HCT116 (cell line): ENCODE results near the gene ERMARD. TPM values are rescaled to one million over a fixed set of nuclear protein-coding genes. Genes with fewer than 3 reads are reported as not detected.

Experiments
- ATAC-seq: fragments of 200-7000 bp; cut with Tn5 transposase; 2 replicates; pipeline ENCODE4 v1.9.1; 2020; ENCODE audit warnings: mild to moderate bottlenecking, moderate library complexity
- BruUV-seq: library from RNA; stranded (reverse); fragments of 400-500 nt; replicated peaks from 2 replicates; lab custom pipeline; 2021; lab: Mats Ljungman, UMichigan
- CTCF ChIA-PET: fragments of 300-600 bp; sonication (Branson Sonifier 250); formaldehyde crosslinking; loops from one replicate; lab custom pipeline; 2021; ENCODE audit warnings: antibody characterized with exemption; lab: Charles Lee
- POLR2A ChIA-PET: fragments of 300-600, 350-600 bp; sonication (Branson Sonifier 250); formaldehyde crosslinking; loops from one replicate; lab custom pipeline; 2021; ENCODE audit warnings: antibody characterized with exemption; lab: Charles Lee
- RAD21 ChIA-PET, 2 experiments: fragments of 300-600 bp; sonication (Branson Sonifier 250); formaldehyde crosslinking; loops; one replicate each; lab custom pipeline; 2023; ENCODE audit warnings: low total read pairs in 2 of 2; ENCODE audit not compliant: uncharacterized antibody in 2 of 2, unreplicated experiment in 2 of 2, low non-redundant PET in 1 of 2; lab: Charles Lee
- DNase-seq: peaks from one replicate; pipeline ENCODE4 v3.0.0-alpha.2; 2010; ENCODE audit warnings: low read depth, low spot score
- H2AFZ ChIP-seq: fragments of 200-600 bp; shearing (Covaris generic), sonication (generic); 2 replicates; pipeline ENCODE4 v1.6.1; 2017; ENCODE audit warnings: low read depth, mixed run types, mixed read lengths, antibody characterized with exemption, low read length; ENCODE audit not compliant: poor library complexity, severe bottlenecking
- H3K27ac ChIP-seq: 2 replicates; pipeline ENCODE4 v1.5.1; 2012; ENCODE audit warnings: low read depth, low read length
- H3K27me3 ChIP-seq: fragments of 200-600 bp; sonication (generic); 2 replicates; pipeline ENCODE4 v1.6.1; 2016; ENCODE audit warnings: mixed run types, low read length, mixed read lengths; ENCODE audit not compliant: insufficient read depth
- H3K36me3 ChIP-seq, 2 experiments: fragments of 200-500 bp in 1 of 2; fragments of 200-600 bp in 1 of 2; sonication (Bioruptor generic) in 1 of 2; sonication (generic) in 1 of 2; 2 replicates each; pipeline versions ENCODE4 v1.5.1 to v1.6.1; 2014 to 2016; ENCODE audit warnings: low read length in 2 of 2, inconsistent platforms in 1 of 2, mixed read lengths in 1 of 2, mixed run types in 1 of 2; ENCODE audit not compliant: insufficient read depth in 2 of 2, control insufficient read depth in 1 of 2
- H3K4me1 ChIP-seq, 2 experiments: fragments of 200-600 bp in 1 of 2; sonication (generic) in 1 of 2; 2 replicates each; pipeline versions ENCODE4 v1.5.1 to v1.6.1; 2012 to 2017; ENCODE audit warnings: low read length in 2 of 2, inconsistent platforms in 1 of 2, mild to moderate bottlenecking in 1 of 2, mixed read lengths in 1 of 2, mixed run types in 1 of 2, moderate library complexity in 1 of 2; ENCODE audit not compliant: insufficient read depth in 2 of 2, control insufficient read depth in 1 of 2
- H3K4me2 ChIP-seq: fragments of 200-600 bp; sonication (generic); 2 replicates; pipeline ENCODE4 v1.6.1; 2017; ENCODE audit warnings: mixed run types, low read length, mixed read lengths
- H3K4me3 ChIP-seq, 2 experiments: fragments of 200-600 bp in 1 of 2; sonication (generic) in 1 of 2; replicated peaks in 1 of 2; 2 replicates each; pipeline ENCODE4 v1.5.1; 2011 to 2016; ENCODE audit warnings: low read length in 2 of 2, control low read depth in 1 of 2, low read depth in 1 of 2, mild to moderate bottlenecking in 1 of 2, mixed read lengths in 1 of 2, mixed run types in 1 of 2
- H3K79me2 ChIP-seq: fragments of 200-600 bp; sonication (generic); 2 replicates; pipeline ENCODE4 v1.6.1; 2017; ENCODE audit warnings: mild to moderate bottlenecking, mixed run types, low read length, moderate library complexity, mixed read lengths; ENCODE audit not compliant: insufficient read depth
- H3K9ac ChIP-seq: fragments of 200-600 bp; sonication (generic); 2 replicates; pipeline ENCODE4 v1.6.1; 2016; ENCODE audit warnings: low read length, mixed read lengths
- H3K9me2 ChIP-seq: fragments of 200-600 bp; sonication (generic), shearing (Covaris generic); 2 replicates; pipeline ENCODE4 v1.6.1; 2017; ENCODE audit warnings: mixed run types, mild to moderate bottlenecking, moderate library complexity; ENCODE audit not compliant: insufficient read depth
- H3K9me3 ChIP-seq, 2 experiments: fragments of 200-500 bp in 1 of 2; fragments of 200-600 bp in 1 of 2; sonication (Bioruptor generic) in 1 of 2; sonication (generic) in 1 of 2; 2 replicates each; pipeline ENCODE4 v1.6.1; 2014 to 2017; ENCODE audit warnings: low read length in 2 of 2, mixed read lengths in 2 of 2, inconsistent platforms in 1 of 2, low read depth in 1 of 2, mild to moderate bottlenecking in 1 of 2, mixed run types in 1 of 2, moderate library complexity in 1 of 2; ENCODE audit not compliant: control insufficient read depth in 1 of 2, insufficient read depth in 1 of 2
- H4K20me1 ChIP-seq: fragments of 200-600 bp; sonication (generic), shearing (Covaris generic); 2 replicates; pipeline ENCODE4 v1.6.1; 2017; ENCODE audit warnings: mixed run types, mild to moderate bottlenecking, moderate library complexity; ENCODE audit not compliant: insufficient read depth
- ATF3 ChIP-seq: IDR thresholded peaks from 2 replicates; pipeline ENCODE4 v1.6.1; 2012
- CBX3 ChIP-seq: IDR thresholded peaks from 2 replicates; pipeline ENCODE4 v1.6.1; 2012; ENCODE audit warnings: low read depth
- CEBPB ChIP-seq: IDR thresholded peaks from 2 replicates; pipeline ENCODE4 v1.6.1; 2012; ENCODE audit warnings: low read depth
- EGR1 ChIP-seq: IDR thresholded peaks from 2 replicates; pipeline ENCODE4 v1.6.1; 2012; ENCODE audit warnings: low read depth
- EZH2 ChIP-seq: fragments of 200-600 bp; sonication (generic); IDR thresholded peaks from 2 replicates; pipeline ENCODE4 v1.6.1; 2017; ENCODE audit warnings: antibody characterized with exemption, mixed run types
- EZH2phosphoT487 ChIP-seq: fragments of 200-600 bp; IDR thresholded peaks from 2 replicates; pipeline ENCODE4 v1.6.1; 2018; ENCODE audit warnings: antibody characterized with exemption, borderline replicate concordance
- FOSL1 ChIP-seq: IDR thresholded peaks from 2 replicates; pipeline ENCODE4 v1.6.1; 2012; ENCODE audit warnings: low read depth
- JUND ChIP-seq: IDR thresholded peaks from 2 replicates; pipeline ENCODE4 v1.6.1; 2012
- MAX ChIP-seq: IDR thresholded peaks from 2 replicates; pipeline ENCODE4 v1.6.1; 2012
- RAD21 ChIP-seq: IDR thresholded peaks from 2 replicates; pipeline ENCODE4 v1.6.1; 2012; ENCODE audit warnings: low read depth, mild to moderate bottlenecking
- REST ChIP-seq: IDR thresholded peaks from 2 replicates; pipeline ENCODE4 v1.6.1; 2012; ENCODE audit warnings: low read depth
- SIN3A ChIP-seq: IDR thresholded peaks from 2 replicates; pipeline ENCODE4 v1.6.1; 2012; ENCODE audit warnings: low read depth
- SP1 ChIP-seq: IDR thresholded peaks from 2 replicates; pipeline ENCODE4 v1.6.1; 2012; ENCODE audit warnings: low read depth
- YY1 ChIP-seq: IDR thresholded peaks from 2 replicates; pipeline ENCODE4 v1.6.1; 2011; ENCODE audit warnings: low read length, low read depth, moderate library complexity, mild to moderate bottlenecking; ENCODE audit not compliant: insufficient replicate concordance; ENCODE audit errors: extremely low read depth
- ZBTB33 ChIP-seq: IDR thresholded peaks from 2 replicates; pipeline ENCODE4 v1.6.1; 2011; ENCODE audit warnings: mild to moderate bottlenecking, low read length, moderate library complexity; ENCODE audit not compliant: insufficient replicate concordance; ENCODE audit errors: extremely low read depth
- ZFX ChIP-seq: fragments of 450-650 bp; IDR thresholded peaks from 2 replicates; pipeline ENCODE4 v1.6.1; 2017
- ZNF274 ChIP-seq: fragments of 200-500 bp; sonication (Bioruptor generic); IDR thresholded peaks from 2 replicates; pipeline ENCODE4 v1.6.1; 2014; ENCODE audit warnings: mild to moderate bottlenecking, low read depth, low read length, inconsistent platforms
- intact Hi-C: fragments of 100-400 bp; cut with micrococcal nuclease; formaldehyde crosslinking; loops from 2 replicates; pipeline ENCODE4 v1.10.0; 2022
- total RNA-seq: library from RNA; stranded (reverse); gene quantifications from one replicate; pipeline ENCODE4 v1.2.1, GENCODE V29; 2021; ENCODE audit not compliant: unreplicated experiment

ERMARD gene
- total RNA-seq, 1 experiment from 2014 or later: 24.7 TPM

GRCh38 chr6:169807229-169807628 is 55.8 kb downstream of the ERMARD start:
- Histone ChIP-seq H3K4me1 (peaks cover 5 to 14% of the 10 kb centered on the region in 2 experiments; a peak in 3 of 4 replicates), H2AFZ (no peak overlapping the region), H3K27me3 (peaks cover 24% of the 10 kb centered on the region; the same call in 1 of the 2 replicates), H4K20me1 (no peaks in the 10 kb centered on the region), H3K4me2 (no peak overlapping the region), H3K27ac (no peak overlapping the region), H3K79me2 (no peaks in the 10 kb centered on the region), H3K9ac (no peak overlapping the region), H3K9me3 (no peaks in the 10 kb centered on the region), H3K4me3 (no peak overlapping the region), H3K36me3 (no peaks in the 10 kb centered on the region), H3K9me2 (no peaks in the 10 kb centered on the region)
- ATAC-seq (no peak), DNase-seq (no peak)
- intact Hi-C loops: no loop called here
- ChIA-PET RAD21 (no interaction called here), POLR2A (no interaction called here), CTCF (interaction anchor here (1.4 kb wide), 1 partner anchor 24 kb away, joined by 3 read pairs; no protein-coding TSS in a partner anchor)
- BruUV-seq: no TSS peak
- no peak for TF ChIP-seq CEBPB
- no peak for TF ChIP-seq JUND
- TF ChIP-seq YY1: no peak
- TF ChIP-seq SP1: no peak
- TF ChIP-seq EZH2phosphoT487: no peak
- TF ChIP-seq CBX3: no peak
- no peak for TF ChIP-seq EZH2
- TF ChIP-seq EGR1: no peak
- TF ChIP-seq ZFX: no peak
- no peak for TF ChIP-seq ZNF274
- TF ChIP-seq ATF3: no peak
- no peak for TF ChIP-seq ZBTB33
- TF ChIP-seq FOSL1: no peak
- TF ChIP-seq REST: no peak
- TF ChIP-seq RAD21: no peak
- TF ChIP-seq MAX: no peak
- no peak for TF ChIP-seq SIN3A
